Mucosa of stomach (tissue), 1 donor: ENCODE data around the gene CD3E.

Experiments
- H3K27me3 ChIP-seq: one replicate; pipeline ENCODE4 v1.7.0; 2013; ENCODE audit warnings: mild to moderate bottlenecking, low read length; ENCODE audit not compliant: control insufficient read depth, insufficient read depth
- H3K36me3 ChIP-seq: one replicate; pipeline ENCODE4 v1.7.0; 2013; ENCODE audit warnings: low read length; ENCODE audit not compliant: control insufficient read depth, insufficient read depth
- H3K4me1 ChIP-seq: one replicate; pipeline ENCODE4 v1.7.0; 2013; ENCODE audit warnings: mild to moderate bottlenecking, low read length; ENCODE audit not compliant: control insufficient read depth, insufficient read depth
- H3K4me3 ChIP-seq: one replicate; pipeline ENCODE4 v1.7.0; 2013; ENCODE audit warnings: low read length
- H3K9ac ChIP-seq: one replicate; pipeline ENCODE4 v1.7.0; 2013; ENCODE audit warnings: mild to moderate bottlenecking, low read length, moderate library complexity
- H3K9me3 ChIP-seq: one replicate; pipeline ENCODE4 v1.7.0; 2013; ENCODE audit warnings: mild to moderate bottlenecking, low read length, moderate library complexity; ENCODE audit not compliant: control insufficient read depth
- donor health status: Pancreatic carcinoma.

CD3E gene

GRCh38 chr11:118275176-118275575, 29.4 kb upstream of the CD3E start:
- Histone ChIP-seq H3K4me1 (peaks cover 33% of the 10 kb centered on the region), H3K4me3 (no peak overlapping the region), H3K27me3 (no peaks in the 10 kb centered on the region), H3K36me3 (no peaks in the 10 kb centered on the region), H3K9me3 (no peaks in the 10 kb centered on the region), H3K9ac (no peak overlapping the region)

GRCh38 chr11:118276422-118276821, 28.1 kb upstream of the CD3E start:
- Histone ChIP-seq H3K36me3 (no peaks in the 10 kb centered on the region), H3K4me3 (no peak overlapping the region), H3K27me3 (no peaks in the 10 kb centered on the region), H3K4me1 (peaks cover 31% of the 10 kb centered on the region), H3K9me3 (no peaks in the 10 kb centered on the region), H3K9ac (no peak overlapping the region)

- Histone ChIP-seq H3K9me3 (no peaks in the 10 kb centered on the region), H3K27me3 (no peaks in the 10 kb centered on the region), H3K36me3 (no peaks in the 10 kb centered on the region), H3K9ac (no peak overlapping the region), H3K4me1 (peaks cover 22% of the 10 kb centered on the region), H3K4me3 (no peak overlapping the region)
These were observed 27.2 kb upstream of the CD3E start for GRCh38 chr11:118277312-118277711.

GRCh38 chr11:118281284-118281683, 23.2 kb upstream of the CD3E start:
- H3K27me3 ChIP-seq: no peaks in the 10 kb centered on the region

GRCh38 chr11:118282606-118283005, 21.9 kb upstream of the CD3E start:
- H3K4me1 ChIP-seq: peaks cover under 1% of the 10 kb centered on the region
- H3K4me3 ChIP-seq: no peak overlapping the region
- no peaks in the 10 kb centered on the region for H3K9me3 ChIP-seq
- H3K27me3 ChIP-seq: no peaks in the 10 kb centered on the region
- no peak overlapping the region for H3K9ac ChIP-seq
- no peaks in the 10 kb centered on the region for H3K36me3 ChIP-seq

More at GRCh38 chr11:118281284-118281683, 23.2 kb upstream of the CD3E start:
- Histone ChIP-seq H3K36me3 (no peaks in the 10 kb centered on the region), H3K4me3 (no peak overlapping the region), H3K4me1 (peaks cover 13% of the 10 kb centered on the region), H3K9me3 (no peaks in the 10 kb centered on the region), H3K9ac (no peak overlapping the region)

GRCh38 chr11:118283037-118283636, 21.4 kb upstream of the CD3E start:
- no peak overlapping the region for H3K4me3 ChIP-seq
- no peaks in the 10 kb centered on the region for H3K9me3 ChIP-seq
- no peaks in the 10 kb centered on the region for H3K36me3 ChIP-seq
- H3K27me3 ChIP-seq: no peaks in the 10 kb centered on the region
- H3K9ac ChIP-seq: no peak overlapping the region
- no peaks in the 10 kb centered on the region for H3K4me1 ChIP-seq

- Histone ChIP-seq H3K4me1 (no peaks in the 10 kb centered on the region), H3K9me3 (no peaks in the 10 kb centered on the region), H3K4me3 (no peak overlapping the region), H3K9ac (no peak overlapping the region), H3K36me3 (no peaks in the 10 kb centered on the region), H3K27me3 (no peaks in the 10 kb centered on the region)
These were observed 20.7 kb upstream of the CD3E start for GRCh38 chr11:118283756-118284350.

- Histone ChIP-seq H3K4me3 (no peak overlapping the region), H3K4me1 (peaks cover 2% of the 10 kb centered on the region), H3K36me3 (no peaks in the 10 kb centered on the region), H3K27me3 (no peaks in the 10 kb centered on the region), H3K9ac (no peak overlapping the region), H3K9me3 (no peaks in the 10 kb centered on the region)
These were observed 18.0 kb upstream of the CD3E start for GRCh38 chr11:118286545-118286944.

- H3K4me1 ChIP-seq: peaks cover 6% of the 10 kb centered on the region
- H3K27me3 ChIP-seq: no peaks in the 10 kb centered on the region
- H3K9ac ChIP-seq: no peak overlapping the region
- no peaks in the 10 kb centered on the region for H3K9me3 ChIP-seq
- no peak overlapping the region for H3K4me3 ChIP-seq
- H3K36me3 ChIP-seq: no peaks in the 10 kb centered on the region
These were observed 17.5 kb upstream of the CD3E start for GRCh38 chr11:118287006-118287405.

- peaks cover 7% of the 10 kb centered on the region for H3K4me1 ChIP-seq
- H3K9me3 ChIP-seq: no peaks in the 10 kb centered on the region
- H3K9ac ChIP-seq: no peak overlapping the region
- no peak overlapping the region for H3K4me3 ChIP-seq
- H3K27me3 ChIP-seq: no peaks in the 10 kb centered on the region
- H3K36me3 ChIP-seq: no peaks in the 10 kb centered on the region
These were observed 15.1 kb upstream of the CD3E start for GRCh38 chr11:118289401-118289800.

GRCh38 chr11:118290923-118291322, 13.6 kb upstream of the CD3E start:
- no peaks in the 10 kb centered on the region for H3K36me3 ChIP-seq
- no peak overlapping the region for H3K9ac ChIP-seq
- peaks cover 15% of the 10 kb centered on the region for H3K4me1 ChIP-seq
- H3K4me3 ChIP-seq: no peak overlapping the region
- no peaks in the 10 kb centered on the region for H3K9me3 ChIP-seq
- H3K27me3 ChIP-seq: peaks cover 3% of the 10 kb centered on the region

- Histone ChIP-seq H3K9ac (no peak overlapping the region), H3K27me3 (peaks cover 3% of the 10 kb centered on the region), H3K4me1 (peaks cover 21% of the 10 kb centered on the region), H3K36me3 (no peaks in the 10 kb centered on the region), H3K9me3 (no peaks in the 10 kb centered on the region), H3K4me3 (peak overlapping the region; percentile 26)
These were observed 12.9 kb upstream of the CD3E start for GRCh38 chr11:118291477-118292135.
